ENCODE measurements around the gene SOS2.

Gene SOS2

DNA sequence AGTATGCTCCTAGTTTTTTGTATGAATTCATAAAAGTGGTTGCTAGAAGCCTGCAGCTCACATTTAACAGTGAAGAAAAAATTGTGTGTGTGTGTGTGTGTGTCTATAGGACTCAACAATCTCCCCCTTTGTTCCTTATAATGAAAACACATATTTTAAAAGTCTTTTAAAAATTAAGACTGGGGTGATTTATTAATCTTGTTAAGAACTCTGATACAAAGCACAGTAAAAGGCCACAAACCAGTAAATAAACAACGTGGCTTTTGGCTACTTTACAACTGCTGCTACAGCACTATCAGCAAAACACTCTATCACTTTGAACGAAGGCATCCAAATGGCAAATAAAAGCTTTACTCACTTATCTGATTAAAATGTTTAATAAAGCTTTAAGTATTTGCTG lies 114.4 kb downstream of the SOS2 start:
- in situ Hi-C loops (cut with MboI; ENCODE audit: low sequenced_read_pairs) = no loop called here

DNA sequence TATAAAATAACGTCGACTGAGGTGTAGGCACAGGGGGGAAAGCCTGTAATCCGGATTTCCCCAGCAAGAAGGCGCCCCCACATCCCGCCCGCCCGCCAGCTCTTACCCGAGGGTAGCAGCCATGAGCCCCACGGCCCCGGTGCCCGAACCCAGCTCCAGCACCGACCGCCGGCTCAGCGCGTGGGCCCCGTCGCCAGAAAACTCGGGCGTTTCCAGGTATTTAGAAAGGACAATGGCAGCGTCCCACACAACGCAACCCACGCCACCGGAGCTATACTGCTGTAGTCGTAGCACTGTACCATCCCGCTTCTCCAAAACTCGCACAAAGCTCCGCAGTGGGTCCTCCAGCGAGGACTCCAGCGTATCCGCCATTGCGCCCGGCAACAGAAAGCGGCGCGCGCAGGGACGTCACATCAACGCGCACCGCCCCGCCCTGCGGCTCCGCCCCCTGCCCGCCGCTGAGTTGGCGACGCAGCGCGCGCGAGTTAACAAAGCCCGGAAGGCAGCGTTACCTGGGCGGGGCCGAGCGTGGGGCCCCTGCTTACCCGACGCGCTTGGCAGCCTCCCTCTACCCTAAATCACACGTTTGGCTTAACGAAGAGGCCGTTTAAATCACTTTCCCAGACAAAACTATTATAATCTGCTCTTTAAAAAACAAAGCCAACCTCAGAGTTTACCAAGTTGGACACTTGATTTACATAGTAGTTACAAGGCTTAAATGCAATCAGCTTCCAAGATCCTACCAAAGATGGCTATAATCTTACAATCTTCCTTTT lies 115.0 kb downstream of the SOS2 start, which contains the start of gene VCPKMT:
Gene VCPKMT, minus strand, starts transcription at position 392 of the 776 bp plus-strand sequence. Its CDS starts 20 bp downstream, at position 372.
- in situ Hi-C loops (cut with MboI; ENCODE audit: low sequenced_read_pairs) = no loop called here

DNA sequence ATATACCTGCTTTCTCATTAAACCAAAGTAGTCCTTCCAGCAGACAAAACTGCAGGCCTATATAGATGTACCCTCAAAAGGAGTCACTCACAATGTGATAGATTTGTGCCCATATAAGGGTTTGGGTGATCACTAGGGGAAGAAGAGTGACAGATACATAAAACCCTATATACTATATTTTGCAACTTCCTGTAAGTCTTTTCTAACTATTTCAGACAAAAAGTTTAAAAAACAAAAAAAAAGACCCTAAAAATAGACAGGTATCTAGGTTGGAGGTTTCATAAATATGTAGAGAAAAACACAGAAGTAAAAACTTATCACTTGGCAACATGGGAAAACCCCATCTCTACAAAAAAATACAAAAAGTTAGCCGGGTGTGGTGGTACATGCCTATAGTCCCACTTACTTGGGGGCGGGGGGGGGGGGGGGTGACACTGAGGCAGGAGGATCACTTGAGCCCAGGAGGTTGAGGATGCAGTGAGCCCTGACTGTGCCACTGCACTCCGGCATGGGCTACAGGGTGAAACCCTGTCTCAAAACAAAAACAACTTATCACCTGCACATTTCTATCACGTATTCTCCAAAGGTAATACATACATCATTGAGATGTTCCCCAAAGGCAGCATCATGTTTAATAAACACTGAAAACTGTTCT lies 117.9 kb downstream of the SOS2 start:
- in situ Hi-C loops (cut with MboI; ENCODE audit: low sequenced_read_pairs) = no loop called here

DNA sequence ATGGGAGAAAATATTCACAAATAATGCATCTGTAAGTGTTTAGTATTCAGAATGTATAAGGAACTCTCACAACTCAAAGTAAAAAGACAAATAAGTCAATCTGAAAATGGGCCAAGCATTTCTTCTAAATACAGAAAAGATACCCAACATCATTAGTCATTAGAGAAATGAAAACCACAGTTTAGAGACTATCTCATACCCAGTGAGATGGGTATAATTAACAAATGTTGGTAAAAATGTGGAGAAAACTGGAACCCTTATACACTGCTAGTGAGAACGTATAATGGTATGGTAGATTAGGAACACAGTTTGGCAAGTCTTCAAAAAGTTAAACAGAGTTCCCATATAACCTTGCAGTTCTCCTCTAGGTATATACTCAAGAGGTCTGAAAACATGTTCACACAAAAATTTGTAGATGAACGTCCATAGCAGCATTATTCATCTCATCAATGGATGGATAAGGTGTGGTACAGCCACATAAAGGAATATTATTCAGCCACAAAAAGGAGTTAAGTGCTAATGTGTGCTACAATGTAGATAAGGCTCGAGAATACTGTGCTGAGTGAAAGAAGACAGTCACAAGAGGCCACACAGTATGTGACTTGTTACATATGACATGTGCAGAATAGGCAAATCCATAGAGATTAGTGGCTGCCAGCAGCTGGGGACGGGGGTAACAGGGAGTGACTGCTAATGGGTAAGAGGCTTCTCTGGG lies 120.9 kb downstream of the SOS2 start:
- in situ Hi-C loops (cut with MboI; ENCODE audit: low sequenced_read_pairs) = no loop called here

DNA sequence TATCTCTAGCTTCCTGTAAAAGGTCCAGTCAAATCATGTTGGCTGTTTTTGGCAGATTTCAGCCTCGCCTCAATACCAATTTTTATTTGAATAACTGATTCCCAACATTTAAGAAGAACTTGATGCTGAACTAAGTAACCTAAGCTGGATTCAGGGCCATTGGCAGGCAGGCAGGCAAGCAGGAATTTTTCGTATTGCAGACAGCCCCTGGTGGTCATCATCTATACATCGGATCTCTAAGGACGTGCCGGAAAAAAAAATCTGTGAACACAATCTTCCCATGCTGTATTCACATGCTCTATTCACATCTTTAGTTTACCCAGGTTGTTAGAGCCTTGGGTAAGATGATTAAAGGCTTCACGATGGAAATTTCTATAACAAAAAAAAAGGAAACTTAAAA lies 122.0 kb downstream of the SOS2 start:
- in situ Hi-C loops (cut with MboI; ENCODE audit: low sequenced_read_pairs) = no loop called here

DNA sequence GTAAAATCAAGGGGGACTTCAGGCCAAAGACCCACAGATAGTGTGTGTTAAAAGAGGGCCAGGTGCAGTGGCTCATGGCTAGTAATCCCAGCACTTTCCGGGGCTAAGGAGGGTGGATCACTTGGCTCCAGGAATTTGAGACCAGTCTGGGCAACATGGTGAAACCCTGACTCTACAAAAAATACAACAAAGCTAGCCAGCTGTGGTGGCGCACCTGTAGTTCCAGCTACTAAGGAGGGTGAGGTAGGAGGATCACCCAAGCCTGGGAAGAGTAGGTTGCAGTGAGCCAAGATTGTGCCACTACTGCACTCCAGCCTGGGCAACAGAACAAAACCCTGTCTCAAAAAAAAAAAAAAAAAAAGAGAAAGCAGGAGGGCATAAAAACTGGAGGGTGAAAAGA lies 123.5 kb downstream of the SOS2 start:
- in situ Hi-C loops (cut with MboI; ENCODE audit: low sequenced_read_pairs) = no loop called here

DNA sequence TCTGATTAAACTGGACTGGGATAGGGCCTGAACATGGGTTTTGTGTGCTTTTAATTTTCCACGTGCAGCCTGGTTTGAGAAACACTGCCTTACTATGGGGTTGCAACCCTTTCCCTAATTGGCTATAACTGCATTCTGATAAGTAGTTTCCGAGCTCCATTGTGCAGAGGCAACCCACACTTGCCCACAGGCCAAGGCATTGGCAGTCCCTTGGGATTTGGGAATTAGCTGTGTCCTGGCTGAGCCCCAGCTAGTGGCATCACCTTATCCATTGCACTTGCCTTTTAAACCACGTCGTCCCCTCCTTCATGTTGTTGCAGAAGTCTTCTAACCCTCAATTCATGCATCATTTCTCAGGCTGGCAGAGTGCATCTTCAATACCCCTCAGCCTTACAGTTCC lies 125.2 kb downstream of the SOS2 start:
- in situ Hi-C loops (cut with MboI; ENCODE audit: low sequenced_read_pairs) = no loop called here

DNA sequence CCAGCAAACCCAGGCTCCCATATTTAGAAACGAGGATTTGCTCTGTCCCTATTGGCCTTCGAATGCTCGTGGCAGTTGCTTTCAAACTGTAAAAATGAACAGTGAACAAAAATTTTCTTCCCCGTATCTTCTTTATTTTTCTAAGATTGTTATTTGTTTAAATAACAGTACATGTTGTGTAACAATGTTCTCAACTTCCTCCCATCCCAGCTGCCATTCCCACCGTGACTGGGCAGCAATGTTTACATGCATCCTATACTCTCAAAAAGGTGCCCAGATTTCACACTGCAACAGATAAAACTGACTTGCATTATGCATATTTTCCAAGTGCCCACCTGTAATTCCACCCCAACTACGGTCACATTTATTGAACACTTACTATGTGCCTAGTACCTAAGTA lies 127.8 kb downstream of the SOS2 start:
- in situ Hi-C loops (cut with MboI; ENCODE audit: low sequenced_read_pairs) = no loop called here

DNA sequence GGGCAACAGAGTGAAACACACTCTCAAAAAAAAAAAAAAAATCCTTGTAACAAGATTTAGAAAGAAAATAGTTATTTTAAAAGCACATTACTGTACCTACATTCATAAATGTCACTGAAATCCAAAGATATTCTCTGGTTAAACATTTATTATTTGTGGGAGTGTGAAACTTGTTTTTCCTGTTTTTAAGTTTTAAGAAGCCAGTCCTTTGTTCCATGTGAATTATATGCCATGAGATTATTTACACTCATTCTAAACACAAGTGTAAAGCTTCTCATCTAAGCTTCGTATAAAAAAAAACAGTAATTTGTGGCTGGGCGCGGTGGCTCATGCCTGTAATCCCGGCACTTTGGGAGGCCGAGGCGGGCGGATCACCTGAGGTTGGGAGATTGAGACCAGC lies 130.0 kb downstream of the SOS2 start:
- in situ Hi-C loops (cut with MboI; ENCODE audit: low sequenced_read_pairs) = no loop called here

DNA sequence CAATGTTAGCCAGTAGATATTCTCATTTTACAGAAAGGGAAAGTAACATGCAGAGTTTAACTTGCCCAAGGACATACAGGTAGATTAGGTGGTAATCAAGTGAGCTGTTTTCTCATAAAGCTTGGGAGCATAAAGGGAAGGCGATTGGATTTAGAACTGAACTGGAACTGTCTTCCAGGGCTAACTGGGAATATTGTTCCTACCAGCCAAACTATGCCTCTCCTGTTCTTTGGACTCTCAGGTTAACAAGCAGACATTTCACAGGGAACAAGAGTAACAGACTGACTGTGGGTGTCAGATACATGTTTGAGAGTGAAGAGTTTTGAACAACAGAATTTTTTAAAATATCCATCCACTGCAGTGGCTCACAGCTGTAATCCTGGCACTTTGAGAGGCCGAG lies 130.6 kb downstream of the SOS2 start:
- in situ Hi-C loops (cut with MboI; ENCODE audit: low sequenced_read_pairs) = no loop called here

DNA sequence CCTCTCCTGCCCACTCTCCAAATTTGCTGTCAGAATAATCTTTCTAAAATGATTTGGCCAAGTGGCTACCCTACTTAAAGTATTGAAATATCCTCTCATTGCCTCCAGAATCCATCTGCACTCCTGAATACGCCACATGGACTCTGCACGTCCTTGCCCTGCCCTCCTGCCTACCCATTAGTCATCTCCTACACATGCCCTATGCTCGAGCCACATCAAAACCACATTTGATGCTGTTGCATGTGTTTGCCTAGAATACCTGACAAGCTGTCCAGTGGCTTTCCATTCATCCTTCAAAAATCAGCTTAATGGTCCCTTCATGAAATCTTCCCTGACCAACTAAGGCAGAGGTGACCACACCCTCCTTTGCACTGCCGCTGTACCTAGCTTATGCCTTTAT lies 132.0 kb downstream of the SOS2 start:
- in situ Hi-C loops (cut with MboI; ENCODE audit: low sequenced_read_pairs) = loop anchor here (10.0 kb wide), 1 partner anchor 215 kb away; no protein-coding TSS in a partner anchor

DNA sequence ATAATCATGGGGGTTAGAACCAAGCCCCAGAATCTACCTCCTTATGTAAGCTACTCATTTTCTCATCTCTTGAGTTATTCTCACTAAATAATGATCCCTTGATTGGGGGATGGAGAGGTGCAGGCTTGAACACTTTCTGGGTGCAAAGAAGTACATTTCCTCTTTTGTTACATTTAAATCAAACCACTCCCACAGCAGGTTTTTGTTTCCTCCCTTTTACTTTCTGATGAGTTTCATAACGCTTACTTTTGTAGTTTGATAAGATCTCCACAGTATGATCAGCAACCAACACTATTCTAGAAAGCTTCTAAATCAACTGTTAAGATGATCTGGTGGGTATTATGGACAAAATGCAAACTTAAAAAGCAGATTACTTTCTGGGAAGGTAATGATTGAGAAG lies 135.5 kb downstream of the SOS2 start:
- in situ Hi-C loops (cut with MboI; ENCODE audit: low sequenced_read_pairs) = loop anchor here (10.0 kb wide), 1 partner anchor 211 kb away; no protein-coding TSS in a partner anchor

DNA sequence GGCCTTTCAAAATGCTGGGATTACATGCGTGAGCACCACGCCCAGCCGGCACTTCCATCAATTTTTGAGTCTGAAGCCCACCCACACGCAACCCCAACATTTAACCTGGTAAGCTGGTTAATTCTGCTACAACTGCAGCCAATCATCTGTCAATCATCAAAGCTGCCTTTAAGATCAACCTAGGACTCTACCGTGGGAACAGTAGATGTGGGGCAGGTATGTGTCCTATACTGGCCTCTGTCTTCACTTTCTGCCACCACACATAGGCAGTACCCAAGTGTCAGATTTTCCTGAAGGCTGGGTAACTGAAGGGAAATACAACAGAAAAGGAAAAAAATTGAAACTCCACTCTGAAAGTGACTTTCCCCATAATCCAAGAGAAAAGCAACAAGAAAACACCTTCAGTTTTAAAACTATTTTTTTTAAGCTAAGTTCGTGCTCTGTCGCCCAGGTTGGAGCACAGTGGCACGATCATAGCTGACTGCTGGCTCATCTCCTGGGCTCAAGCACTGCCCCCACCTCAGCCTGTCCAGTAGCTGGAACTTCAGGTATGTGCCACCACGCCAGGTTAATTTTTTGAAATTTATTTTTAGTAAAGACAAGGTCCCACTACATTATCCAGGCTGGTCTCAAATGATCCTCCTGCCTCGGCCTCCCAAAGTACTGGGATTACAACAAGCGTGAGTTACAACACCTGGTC lies 137.2 kb downstream of the SOS2 start:
- in situ Hi-C loops (cut with MboI; ENCODE audit: low sequenced_read_pairs) = loop anchor here (10.0 kb wide), 1 partner anchor 209 kb away; no protein-coding TSS in a partner anchor

DNA sequence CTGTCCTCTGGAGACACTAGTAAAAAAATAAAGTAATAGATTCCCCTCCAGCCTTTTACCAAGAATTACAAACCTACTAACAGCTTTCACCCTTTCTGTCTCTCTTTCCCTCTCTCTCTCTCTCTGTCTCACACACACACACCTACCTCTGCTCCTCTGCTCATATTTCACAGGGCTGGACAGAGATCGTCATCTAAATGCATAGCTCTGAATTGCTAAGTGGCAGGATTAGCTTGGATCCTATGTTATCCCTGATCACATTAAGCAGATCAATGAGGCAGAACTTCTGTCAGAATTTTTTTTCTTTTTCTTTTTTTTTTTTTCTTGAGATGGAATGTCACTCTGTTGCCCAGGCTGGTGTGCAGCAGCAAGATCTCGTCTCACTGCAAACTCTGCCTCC lies 137.9 kb downstream of the SOS2 start:
- in situ Hi-C loops (cut with MboI; ENCODE audit: low sequenced_read_pairs) = loop anchor here (10.0 kb wide), 1 partner anchor 209 kb away; no protein-coding TSS in a partner anchor

DNA sequence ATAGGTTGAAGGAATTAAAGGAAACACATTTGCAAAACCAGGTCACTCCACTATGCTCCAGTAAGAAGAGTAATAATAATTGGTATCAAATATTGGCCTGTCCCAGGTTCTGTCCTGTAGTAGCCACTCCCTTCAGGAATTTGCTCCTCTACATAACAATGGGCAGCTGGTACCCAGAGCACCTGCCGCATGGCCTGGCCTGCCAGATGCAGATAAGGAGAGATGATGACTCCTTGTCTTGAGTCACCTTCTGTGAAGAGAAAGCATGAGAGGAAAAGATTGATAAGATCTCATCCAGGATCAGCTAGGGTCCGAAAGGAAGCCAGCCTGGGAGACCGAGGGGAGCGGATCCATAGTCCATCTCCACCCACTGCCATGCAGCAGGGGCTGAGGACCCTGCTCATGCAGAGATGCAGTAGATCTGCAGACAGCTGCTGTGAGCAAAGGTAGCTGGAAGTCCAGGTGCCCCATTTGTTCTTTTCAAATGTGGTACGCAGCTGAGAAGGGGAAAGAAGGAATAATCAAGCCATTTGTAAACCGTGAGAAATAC lies 139.3 kb downstream of the SOS2 start:
- in situ Hi-C loops (cut with MboI; ENCODE audit: low sequenced_read_pairs) = loop anchor here (10.0 kb wide), 1 partner anchor 207 kb away; no protein-coding TSS in a partner anchor

DNA sequence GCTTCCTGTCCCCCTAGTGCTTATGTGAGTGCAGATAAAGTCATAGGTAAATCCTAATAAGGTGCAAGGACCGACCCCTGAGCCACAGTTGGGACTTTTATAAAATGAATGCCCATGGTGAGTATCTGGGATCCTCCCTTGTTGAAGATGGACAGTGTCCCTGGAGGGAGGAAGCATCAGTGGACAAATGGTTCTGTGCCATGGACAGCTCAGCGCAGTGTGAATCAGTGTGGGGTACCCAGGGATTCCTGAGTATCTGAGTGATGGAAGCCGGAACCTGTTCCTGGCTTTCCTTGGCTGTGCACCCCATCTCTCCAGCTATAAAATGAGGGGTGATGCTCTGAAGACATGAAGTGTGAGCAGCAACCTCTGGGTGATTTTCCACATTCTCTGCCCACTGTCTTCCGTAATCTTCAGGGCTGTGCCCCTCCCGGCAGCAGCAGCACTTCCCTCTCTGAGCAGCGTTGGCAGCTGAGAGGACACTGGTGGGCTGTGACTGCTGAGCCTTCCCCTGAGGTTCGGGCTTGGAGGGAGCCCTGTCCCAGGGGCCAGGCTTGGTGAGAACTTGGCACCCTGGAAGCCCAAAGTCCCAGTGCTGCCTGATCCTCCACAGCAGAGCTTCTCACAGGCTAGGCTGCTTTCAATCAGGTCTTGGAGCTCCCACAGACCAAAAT lies 140.0 kb downstream of the SOS2 start:
- in situ Hi-C loops (cut with MboI; ENCODE audit: low sequenced_read_pairs) = loop anchor here (10.0 kb wide), 1 partner anchor 207 kb away; no protein-coding TSS in a partner anchor

DNA sequence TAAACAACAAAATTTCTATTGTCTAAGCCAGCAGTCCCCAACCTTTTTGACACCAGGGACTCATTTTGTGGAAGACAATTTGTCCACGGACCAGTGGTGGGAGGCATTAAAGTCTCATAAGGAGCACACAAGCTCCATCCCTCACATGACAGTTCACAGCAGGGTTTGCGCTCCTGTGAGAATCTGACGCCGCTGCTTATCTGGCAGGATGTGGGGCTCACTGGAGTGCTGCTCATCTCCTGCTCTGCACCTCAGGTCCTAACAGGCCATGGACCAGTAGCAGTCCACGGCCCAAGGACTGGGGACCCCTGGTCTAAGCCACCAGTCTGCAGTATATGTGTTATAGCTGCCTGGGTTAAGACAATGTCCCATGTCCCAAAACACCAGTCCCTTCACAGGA lies 142.2 kb downstream of the SOS2 start:
- in situ Hi-C loops (cut with MboI; ENCODE audit: low sequenced_read_pairs) = no loop called here

DNA sequence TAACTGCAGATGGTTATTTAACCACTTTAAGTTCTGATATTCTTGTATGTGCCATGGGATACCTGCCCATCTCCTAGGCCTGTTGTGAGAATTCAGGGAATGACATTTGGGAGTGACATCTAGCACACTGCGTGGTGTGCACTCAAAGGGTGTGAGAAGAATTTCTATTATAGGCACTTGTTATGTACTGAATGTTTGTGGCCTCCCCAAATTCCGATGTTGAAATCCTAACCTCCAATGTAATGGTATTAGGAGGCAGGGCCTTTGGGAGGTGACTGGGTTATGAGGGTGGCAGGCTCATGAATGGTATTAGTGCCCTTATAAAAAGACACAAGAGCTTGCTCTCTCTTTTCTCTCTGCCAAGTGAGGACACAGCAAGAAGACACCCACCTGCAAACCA lies 142.6 kb downstream of the SOS2 start:
- in situ Hi-C loops (cut with MboI; ENCODE audit: low sequenced_read_pairs) = no loop called here

DNA sequence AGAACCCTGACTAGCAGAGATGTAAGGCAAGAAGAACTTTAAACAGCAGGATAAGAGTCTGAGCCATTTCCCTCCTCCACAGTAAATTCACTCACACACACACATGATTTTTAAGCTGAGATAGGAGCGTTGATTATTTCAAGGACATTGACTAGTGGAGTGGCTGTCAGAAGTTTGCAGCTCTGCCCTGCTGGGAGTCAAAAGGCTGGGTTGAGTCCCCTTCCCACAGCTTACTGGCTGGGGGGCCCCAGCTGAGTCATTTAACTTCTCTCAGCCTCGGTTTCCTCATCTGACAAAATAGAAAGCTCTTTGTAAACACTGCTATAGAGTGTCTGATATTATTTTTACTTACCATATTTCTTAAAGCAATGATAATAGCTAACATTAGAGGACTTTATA lies 143.3 kb downstream of the SOS2 start:
- in situ Hi-C loops (cut with MboI; ENCODE audit: low sequenced_read_pairs) = no loop called here

All from HL-60/S4 treated with retinoic acid at 250 ng/mL for 4 days and 3 days (cell line).